GM12874 (cell line): ENCODE measurements around the gene TIMP2.

Source experiments
- CTCF ChIP-seq: IDR thresholded peaks from 2 replicates; pipeline ENCODE4 v1.5.1; 2011; ENCODE audit warnings: low read depth, mild to moderate bottlenecking, control low read depth, low read length, moderate library complexity; ENCODE audit not compliant: insufficient read depth

TIMP2 gene

DNA sequence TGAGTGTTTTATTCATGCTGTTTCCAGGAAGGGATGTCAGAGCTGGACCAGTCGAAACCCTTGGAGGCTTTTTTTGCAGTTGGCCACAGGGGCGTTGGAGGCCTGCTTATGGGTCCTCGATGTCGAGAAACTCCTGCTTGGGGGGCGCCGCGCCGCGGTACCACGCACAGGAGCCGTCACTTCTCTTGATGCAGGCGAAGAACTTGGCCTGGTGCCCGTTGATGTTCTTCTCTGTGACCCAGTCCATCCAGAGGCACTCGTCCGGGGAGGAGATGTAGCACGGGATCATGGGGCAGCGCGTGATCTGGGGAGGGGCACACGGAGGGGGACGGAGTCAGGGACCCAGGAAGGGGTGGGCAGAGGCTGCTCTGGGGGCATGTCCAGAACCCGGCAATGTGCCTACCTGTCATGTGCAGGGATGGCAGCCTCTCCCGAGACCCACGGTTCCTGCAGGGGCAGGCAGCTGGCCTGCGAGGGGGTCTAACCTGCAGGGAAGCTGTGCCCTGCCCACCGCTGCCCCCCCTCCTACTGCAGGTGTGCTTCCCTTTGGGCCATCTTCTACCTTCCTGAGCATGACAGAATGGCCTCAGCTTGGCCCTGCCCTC, 69.5 kb downstream of the TIMP2 start:
- TF ChIP-seq CTCF: no peak

GRCh38 chr17:78854508-78854907, 70.7 kb downstream of the TIMP2 start:
- no peak for TF ChIP-seq CTCF

DNA sequence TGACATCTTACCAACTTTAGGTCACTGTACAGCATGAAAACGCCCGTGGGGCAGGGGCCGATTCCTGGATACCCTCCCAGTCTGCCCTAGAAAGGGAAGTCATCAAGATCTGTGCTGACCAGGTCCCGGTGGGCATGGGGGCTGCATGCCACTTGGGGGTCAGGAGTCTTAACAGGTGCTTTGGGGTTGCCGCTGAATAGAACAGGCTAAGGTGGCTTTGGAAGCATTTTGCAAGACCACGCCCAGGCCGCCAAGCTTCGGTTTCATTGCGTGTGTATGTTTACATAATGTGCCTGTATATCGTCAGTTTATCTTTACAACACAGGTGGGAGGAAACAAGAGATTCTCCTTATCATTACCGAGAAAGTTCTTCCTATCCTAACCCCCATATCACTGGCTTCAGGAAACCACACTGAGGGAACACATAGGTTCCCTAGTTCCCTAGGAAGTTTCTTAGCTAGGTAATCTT, 71.2 kb downstream of the TIMP2 start:
- no peak for TF ChIP-seq CTCF

DNA sequence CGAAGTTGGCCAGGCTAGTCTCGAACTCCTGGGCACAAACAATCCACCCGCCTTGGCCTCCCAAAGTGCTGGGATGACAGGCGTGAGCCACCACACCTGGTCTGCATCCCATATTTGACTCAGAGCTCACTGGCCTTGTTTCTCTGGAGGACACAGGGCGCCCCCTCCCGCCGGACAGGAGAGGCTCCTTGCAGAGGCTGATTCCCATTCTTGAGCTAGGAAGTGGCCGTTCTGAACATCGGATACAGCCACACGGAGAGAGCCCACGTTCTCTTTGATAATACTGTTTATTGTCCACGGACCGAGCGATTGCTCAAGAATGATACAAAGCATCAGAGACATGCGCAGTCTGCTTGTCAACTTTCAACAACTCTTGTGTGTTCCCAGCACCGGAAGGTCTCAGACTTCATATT, 72.5 kb downstream of the TIMP2 start:
- no peak for TF ChIP-seq CTCF

DNA sequence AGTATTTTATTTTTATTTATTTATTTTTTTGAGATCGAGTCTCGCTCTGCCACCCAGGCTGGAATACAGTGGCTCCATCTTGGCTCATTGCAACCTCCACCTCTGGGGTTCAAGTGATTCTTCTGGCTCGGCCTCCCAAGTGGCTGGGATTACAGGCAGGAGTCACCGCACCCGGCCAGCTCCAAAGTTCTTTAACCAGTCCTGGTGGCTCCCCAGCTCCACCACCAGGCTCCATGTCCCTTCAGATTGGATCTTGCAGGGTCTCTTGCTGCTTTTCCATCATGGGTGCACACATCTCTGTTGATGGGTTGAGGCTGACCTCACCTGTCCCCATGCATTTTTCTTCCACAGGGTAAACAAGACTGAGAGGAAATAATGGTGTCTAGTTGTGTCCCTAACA, 76.2 kb downstream of the TIMP2 start:
- TF ChIP-seq CTCF: no peak

DNA sequence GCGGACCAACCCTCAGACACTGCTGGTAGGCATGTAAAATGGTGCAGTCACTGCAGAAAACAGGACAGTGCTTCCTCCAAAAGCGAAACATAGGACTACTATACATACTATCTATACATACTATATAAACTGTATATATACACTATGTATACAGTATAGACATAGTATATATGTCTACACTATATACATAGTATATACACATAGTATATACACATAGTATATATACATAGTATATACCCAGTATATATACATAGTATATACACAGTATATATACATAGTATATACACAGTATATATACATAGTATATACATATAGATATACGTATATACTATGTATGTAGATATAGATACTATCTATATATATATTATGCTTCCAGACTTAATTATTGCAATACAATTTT, 78.1 kb downstream of the TIMP2 start:
- TF ChIP-seq CTCF: no peak

- no peak for TF ChIP-seq CTCF
Measured at GRCh38 chr17:78844301-78845005, 80.7 kb downstream of the TIMP2 start.
